ENCODE results near the gene ITPK1.

ITPK1 gene

DNA sequence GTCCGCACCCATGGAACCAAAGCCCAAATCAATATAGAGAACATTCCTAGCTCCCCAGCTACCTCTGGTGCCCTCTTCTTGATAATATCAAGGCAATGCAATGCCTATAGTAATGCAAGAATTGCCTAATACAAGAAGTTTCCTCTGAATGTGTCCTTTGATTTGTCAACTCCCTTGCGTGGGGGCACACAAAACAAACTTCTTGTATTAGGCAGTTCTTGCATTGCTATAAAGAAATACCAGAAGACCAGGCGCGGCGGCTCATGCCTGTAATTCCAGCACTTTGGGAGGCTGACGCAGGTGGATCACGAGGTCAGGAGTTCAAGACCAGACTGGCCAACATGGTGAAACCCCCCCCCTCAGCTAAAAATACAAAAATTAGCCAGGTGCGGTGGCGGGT lies 10.4 kb upstream of the ITPK1 start:
- DNase-seq (ENCODE audit: low read depth): no peak
- H3K4me3 ChIP-seq (ENCODE audit: low read length): no peak overlapping the region
- no peak for TF ChIP-seq CTCF (conservative IDR thresholded peaks at IDR 0.05; ENCODE audit: low read length)

GRCh38 chr14:93122826-93123225 lies 7.1 kb upstream of the ITPK1 start:
- H3K4me3 ChIP-seq (ENCODE audit: low read length): no peak overlapping the region
- DNase-seq (ENCODE audit: low read depth): no peak
- no peak for TF ChIP-seq CTCF (conservative IDR thresholded peaks at IDR 0.05; ENCODE audit: low read length)

- no peak overlapping the region for H3K4me3 ChIP-seq (ENCODE audit: low read length)
- DNase-seq (ENCODE audit: low read depth): no peak
These were observed 5.5 kb upstream of the ITPK1 start for GRCh38 chr14:93121030-93121834.

DNA sequence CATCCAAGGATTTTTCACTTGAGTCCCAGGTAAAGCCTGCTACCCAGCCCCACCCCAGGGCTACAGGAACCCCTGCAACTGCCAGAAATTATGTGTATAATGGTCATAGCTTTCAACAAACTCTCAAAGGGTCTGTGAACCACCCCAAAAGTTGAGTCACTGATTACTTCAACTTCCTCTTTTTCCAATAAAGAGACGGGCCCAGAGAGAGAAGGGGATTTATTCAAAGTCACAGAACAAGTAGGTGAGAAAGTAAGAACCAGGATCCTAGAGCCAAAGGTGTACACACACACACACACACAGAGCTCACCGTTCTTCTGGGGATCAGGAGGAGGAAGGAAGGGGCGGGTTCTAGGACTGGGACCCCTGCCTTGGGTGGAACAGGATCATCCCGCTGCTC lies 4.8 kb upstream of the ITPK1 start:
- no peak for DNase-seq (ENCODE audit: low read depth)
- no peak for TF ChIP-seq CTCF (conservative IDR thresholded peaks at IDR 0.05; ENCODE audit: low read length)
- H3K4me3 ChIP-seq (ENCODE audit: low read length): no peak overlapping the region

More at GRCh38 chr14:93121030-93121834, 5.5 kb upstream of the ITPK1 start:
- no peak for TF ChIP-seq CTCF (conservative IDR thresholded peaks at IDR 0.05; ENCODE audit: low read length)

DNA sequence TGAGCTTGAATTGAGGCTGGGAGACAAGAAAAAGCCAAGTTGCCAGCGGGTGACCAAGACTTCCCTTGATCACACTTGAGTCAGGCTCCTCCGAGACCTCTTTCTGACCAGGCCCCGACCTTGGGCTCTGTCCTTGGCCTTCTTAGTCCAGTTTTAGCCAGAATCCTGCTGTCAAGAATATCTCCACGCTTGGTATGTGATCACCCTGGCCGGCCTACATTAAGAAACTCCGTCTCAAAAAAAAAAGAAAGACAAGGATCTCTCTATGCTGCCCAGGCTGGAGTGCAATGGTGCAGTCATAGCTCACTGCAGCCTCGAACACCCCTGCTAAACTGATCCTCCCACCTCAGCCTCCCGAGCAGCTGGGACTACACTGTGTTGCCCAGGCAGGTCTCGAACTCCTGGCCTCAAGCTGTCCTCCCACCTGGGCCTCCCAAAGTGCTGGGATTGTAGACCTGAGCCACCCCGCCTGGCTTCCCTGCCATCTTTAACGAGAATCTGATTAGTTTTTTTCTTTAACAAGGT lies 1.0 kb upstream of the ITPK1 start:
- DNase-seq (ENCODE audit: low read depth): no peak
- no peak for TF ChIP-seq CTCF (conservative IDR thresholded peaks at IDR 0.05; ENCODE audit: low read length)
- H3K4me3 ChIP-seq (ENCODE audit: low read length): peak overlapping the region; percentile 77

DNA sequence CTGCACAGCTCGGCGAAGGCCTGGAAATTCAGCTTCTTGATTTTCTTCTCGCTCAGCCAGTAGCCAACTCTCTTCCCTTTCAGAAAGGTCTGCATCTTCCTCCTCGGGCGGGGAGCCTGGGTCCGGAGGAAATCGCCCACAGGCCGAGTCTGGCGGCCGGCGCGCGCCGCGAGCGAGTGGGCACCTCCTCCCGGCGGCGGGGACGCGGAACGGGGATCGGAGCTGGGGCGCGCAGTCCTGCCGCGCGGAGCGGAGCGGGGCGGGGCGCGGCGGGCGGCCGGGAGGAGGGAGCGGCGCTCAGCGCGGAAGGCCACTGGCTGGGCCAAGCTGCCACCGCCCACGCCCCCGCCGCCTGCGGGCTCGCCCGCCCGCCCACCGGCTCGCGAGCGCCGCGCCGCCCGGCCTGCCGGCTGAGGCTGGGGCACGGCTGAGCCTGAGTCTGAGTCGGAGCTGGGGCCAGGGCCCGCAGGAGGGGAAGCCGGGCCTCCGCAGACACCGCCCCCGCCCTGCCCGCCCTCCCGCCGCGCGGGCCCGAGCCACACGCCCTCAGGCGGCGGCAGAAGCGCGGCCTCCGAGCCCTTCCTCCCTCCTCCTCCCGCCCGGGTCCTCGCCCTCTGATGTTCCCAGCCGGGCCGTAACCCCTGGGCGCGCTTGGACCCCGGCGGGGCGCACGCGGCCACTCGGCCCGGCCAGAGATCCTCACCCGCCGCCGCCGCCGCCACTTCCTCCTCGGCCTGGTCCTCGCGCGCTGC lies 480 bp downstream of the ITPK1 start:
- peak; percentile 84 for DNase-seq (ENCODE audit: low read depth)
- no peak for TF ChIP-seq CTCF (conservative IDR thresholded peaks at IDR 0.05; ENCODE audit: low read length)
- peak overlapping the region; percentile 71 for H3K4me3 ChIP-seq (ENCODE audit: low read length)

Data from AG10803 (cell line).